NOMO-1 (cell line): Measurements from ENCODE around the gene P2RY6.

Experiments used
- DNase-seq, 2 experiments: peaks; one replicate each; lab custom pipeline; 2025; ENCODE audit not compliant: unreplicated experiment in 2 of 2; lab: John Stamatoyannopoulos, UW

The P2RY6 gene

DNA sequence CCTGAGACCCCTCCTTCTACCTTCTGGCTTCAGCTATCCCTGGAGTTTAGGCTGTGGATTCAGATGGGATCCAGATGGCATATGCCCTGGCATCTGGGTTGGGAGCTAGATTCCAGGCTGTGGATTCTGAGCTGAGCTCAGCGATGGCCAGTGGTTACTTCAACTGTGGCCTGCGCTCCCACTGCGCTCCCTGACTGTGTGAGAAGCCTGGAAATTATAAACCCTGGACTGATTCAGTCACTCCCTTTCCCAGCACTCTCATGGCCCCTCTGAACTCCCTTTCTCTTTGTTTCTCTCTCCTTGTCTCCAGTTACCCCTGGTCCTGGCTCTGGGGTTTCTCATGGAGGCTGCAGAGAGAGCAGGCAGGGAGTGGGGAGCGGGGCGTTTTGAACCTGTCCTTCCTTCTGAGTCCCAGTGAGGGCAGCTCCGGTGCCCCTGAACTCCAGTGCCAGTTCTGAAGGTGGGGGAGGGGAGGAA lies 40.8 kb downstream of the P2RY6 start:
- no peak for DNase-seq

DNA sequence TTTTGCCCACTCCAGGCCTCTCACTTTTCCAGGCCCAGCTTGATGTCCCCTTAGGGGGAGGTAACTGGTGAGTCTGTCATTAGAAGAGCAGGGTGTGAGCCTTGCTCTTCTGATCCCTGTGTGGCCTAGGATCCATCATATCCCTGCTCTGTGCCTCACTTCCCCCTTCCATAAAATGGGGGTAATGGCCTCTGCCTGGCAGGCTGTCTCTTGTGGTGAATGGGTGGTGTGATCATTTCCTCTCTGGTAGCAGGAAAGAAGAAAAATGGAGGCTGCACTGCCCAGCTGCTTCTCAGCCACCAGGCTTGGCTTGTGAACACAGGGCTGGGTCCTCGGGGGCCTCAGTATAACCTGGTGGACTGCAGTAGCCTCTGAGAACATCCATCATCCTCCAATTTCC lies 41.5 kb downstream of the P2RY6 start:
- DNase-seq: peak in 1 of 2 experiments; percentile 31

DNA sequence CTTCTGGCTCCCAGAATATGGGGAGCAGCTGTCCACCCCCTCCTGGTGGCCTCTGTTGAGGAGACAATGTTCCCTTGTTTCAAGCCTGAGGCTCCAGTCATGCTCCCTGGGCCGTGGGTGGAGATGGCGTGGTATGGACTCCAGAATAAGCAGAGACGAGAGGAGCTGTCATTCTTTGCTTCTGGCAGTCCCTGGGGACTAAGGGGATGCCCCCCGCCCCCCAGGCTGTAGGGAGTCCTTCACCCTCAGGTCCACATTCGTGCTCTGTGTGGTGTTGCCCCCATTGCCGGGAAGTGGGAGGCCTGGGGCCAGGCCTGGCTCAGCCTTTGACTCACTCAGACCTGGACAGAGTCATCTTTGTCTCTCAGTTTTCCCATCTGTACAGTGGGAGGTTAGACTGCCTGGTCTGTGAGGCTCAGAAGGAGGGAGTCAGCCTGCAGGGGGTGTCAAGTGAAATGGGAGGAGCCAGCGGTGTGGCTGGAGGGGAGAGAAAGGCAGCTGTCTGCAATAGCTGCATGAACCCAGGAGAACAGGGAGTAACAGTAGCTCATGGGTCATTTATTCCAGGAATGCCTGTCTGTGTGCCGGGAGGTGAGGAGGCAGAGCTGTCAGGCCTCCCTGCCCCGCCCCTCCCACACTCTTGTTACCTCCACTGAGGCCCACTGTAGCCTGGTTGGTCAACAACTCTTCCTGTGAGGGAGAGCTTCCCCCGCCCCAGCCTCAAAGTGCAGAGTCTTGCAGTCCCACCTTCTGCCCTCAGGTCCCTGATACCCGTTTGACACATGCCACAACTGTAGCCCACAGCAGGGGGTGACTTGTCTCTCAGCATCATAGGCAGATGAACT lies 42.2 kb downstream of the P2RY6 start:
- peak in 1 of 2 experiments; percentile 9 for DNase-seq

DNA sequence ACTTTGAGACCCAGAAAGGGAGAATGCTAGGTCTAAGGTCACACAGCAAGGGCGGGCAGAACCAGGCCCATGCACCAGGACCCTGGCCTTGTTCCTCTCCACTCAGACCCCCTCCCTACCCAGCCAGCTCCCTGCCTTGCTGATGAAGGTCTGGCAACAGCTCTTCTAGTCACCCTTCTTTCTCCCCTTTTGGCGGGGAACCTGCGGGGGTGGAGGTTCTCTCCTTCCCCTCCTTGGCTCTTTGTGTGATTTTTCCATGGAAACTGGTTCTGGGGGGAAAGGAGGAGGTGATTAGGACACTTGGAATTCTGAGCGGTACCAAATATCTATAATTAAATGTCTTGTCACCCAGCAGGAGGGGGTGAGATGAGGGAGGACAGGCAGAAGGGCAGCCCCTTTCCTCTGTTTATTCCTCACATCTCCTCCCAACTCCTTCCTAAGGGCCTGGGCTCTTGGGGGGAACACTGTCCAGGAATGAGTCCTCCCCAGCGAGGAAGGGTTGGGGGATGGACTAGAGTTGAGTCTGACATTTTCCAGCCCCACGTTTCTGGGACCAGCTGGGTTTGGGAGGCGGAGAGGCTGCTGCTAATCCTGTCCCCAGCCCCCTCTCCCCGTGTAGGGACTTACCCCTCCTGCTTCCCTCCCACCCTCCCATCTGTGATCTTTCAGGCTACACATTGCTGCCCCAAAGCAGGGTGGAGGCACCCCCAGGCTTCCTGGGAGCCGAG lies 43.3 kb downstream of the P2RY6 start:
- DNase-seq: no peak

DNA sequence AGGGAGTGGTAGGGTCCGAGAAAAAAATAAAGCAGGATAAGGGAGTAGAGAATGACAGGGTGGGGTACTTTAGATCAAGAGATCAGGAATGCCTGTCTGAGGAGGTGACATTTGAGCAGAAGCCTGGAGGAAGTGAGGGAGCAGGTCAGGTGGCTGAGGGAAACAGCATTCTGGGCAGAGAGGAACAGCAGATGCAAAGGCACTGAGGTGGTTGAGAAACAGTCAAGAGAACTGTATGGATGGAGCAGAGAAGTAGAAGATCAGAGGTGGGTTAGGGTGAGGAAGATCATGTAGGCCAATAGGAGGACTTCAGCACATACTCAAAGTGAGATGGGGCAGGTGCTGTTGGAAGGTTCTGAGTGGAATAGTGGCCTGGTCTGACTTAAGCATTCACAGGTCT lies 44.3 kb downstream of the P2RY6 start:
- no peak for DNase-seq

DNA sequence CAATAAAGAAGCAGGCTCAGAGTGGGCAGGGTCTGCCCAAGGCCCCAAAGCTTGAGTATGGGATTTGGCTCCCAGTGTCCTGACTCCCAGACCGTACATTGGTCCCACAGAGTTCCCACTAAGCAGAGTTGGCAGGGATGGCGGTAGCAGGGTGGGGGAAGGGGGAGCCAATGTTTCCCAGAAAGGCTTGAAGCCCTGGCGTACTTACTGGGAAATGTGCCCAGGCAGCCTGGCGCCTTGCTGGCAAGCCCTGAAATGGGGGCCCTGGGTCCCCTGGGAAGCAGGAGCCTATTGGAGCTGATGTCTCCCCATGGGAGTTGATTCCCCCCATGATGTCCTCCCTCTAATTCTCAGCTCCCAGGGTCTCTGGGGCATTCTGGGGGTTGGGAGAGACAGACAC lies 45.2 kb downstream of the P2RY6 start:
- no peak for DNase-seq

DNA sequence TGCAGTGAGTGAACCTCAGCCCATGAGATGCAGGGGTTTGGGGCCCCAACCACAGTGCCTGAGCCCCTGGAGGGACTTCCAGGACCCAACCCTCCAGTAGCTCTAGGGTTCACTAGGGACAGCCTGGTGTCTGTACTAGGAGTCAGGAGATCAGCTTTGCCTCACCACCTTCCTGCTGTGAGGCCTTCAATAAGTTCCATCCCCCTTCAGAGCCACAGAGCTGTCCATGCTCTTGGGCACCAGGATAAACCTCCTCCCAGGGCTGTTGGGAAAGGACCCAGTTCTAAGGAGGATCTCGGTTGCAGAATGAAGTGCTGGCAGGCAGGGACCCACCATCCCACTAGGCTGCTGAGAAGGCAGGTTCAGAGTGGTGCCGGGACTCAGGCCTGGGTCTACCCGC lies 45.7 kb downstream of the P2RY6 start:
- no peak for DNase-seq

DNA sequence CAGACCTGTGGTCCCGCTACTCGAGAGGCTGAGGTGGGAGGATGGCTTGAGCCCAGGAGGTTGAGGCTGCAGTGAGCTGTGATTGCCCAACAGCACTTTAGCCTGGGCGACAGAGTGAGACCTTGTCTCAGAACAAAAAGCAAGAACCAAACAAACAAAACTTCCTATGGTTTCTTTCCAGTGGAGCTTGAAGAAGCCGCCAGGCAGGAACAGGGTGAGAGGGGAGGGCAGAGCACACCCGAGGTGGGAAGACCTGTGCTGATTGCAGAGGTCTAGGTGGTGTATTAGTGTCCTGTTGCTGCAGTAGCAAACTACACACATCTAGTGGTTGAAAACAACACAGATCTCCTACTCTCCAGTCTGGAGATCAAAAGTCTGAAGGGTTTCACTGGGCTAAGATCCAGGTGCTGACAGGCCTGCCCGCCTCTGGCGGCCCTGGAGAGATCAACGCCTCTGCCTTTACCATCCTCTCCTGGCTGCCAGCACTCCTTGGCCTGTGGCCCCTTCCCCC lies 46.4 kb downstream of the P2RY6 start:
- no peak for DNase-seq

DNA sequence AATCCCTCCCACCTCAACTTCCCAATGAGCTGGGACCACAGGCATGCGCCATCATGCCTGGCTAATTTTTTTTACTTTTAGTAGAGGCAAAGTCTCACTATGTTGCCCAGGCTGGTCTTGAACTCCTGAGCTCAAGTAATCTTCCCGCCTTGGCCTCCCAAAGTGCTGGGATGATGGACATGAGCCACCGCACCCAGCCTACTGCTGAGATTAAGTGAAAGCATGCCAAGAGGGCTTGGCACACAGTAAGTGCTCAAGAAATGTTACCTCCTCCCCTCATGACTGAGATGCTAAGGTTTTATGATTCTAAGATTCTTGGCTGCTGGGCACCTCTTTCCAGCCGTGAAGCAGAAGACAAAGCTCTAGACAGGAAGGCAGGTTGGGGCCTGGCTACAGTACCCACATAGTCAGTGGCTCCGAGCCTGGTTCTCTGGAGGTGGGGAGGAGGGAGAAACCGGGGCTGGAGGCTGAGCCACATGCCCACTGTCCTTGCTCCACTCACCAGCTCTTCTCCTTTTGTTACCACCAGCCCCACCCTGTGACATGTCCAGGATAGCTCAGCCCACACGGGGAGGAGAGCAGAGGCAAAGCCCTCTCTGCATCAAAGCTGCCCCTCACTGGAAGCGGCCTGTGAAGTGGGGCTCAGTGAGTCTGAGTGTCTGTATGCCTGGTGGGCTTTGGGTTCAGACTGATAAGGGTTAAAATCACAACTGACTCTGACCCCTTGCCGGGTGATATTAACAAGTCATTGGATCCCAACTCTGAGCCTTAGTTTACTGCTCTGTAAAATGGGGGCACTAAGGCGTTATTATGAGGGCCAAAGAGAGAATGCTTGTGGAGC lies 48.8 kb downstream of the P2RY6 start:
- no peak for DNase-seq

DNA sequence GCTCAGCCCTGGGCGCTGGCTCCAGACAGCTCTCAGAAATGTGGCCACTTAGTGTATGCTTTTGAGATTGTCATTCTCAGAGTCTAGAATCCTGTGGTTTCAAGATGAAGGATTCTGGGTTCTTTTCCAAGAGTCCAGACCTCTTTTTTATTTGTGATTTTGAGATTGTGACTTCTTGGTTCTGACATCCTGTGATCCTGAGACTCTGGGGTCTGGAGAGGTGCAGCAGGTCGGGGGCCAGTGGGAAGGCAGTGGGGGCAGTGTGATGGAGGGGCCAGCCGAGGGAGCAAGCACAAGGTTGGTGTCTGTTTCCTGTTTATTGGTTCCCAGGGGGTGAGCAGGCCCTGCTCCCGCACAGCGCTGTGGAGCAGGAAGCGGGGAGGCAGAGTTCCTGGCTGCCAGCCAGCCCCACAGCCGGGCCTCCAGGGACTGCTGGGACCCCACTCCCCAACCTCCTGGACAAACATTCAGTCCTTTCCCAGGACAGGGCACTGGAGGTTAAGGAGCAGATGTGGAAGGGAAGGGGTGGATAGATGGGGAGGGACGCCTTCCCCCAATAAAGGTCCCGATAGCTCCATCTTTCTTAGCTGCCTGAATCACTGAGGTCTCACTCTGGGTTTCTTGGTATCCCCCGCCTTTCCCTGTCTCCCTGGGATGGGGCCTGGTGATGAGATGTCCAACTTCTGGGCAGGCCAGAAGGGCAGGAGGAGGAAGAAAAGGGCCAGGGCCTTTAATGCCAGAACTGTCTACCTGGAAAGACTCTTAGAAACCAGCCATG lies 49.7 kb downstream of the P2RY6 start:
- no peak for DNase-seq

DNA sequence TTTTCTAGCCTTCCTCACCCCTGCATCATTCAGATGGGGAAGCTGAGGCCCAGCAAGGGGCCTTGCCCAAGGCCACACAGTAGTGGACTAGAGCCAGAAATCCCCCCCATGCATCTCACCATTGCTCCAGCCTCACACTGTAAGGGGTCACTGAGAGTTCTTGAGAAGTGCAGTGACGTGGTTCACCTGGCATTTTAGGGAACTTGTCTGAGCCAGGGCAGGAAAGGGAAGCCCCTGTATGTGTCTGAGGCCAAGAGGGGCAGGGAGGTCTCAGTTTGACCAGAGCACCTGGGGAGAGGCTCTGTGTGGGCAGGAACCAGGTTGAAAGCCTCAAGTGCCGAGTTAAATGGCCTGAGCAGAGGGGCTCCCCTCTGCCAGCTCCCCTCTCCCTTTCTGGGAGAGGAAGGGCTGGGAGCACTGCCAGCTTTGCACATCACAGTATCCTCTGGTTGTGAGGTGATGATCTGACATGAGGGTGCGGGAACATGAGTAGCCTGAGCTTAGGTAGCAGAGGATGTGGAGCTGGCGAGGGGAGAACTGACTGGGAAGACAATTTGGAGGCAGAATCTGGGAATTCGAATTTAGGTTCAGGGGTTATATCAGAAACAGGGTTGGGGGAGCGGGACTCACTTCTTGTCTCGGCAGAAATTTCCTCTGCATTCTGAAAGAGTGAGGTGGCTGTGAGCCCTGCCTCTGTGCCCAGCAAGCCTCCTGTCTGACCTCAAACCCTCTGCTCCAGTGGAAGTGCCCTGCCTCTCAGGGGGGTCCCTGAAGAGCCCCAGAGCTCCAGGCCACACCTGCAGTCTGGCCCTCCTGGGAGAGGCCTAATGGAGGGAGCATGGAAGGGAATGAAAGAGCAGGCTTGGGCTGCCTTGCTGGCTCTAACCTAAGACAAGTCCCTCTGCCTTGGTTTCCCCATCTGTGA lies 50.5 kb downstream of the P2RY6 start:
- no peak for DNase-seq

DNA sequence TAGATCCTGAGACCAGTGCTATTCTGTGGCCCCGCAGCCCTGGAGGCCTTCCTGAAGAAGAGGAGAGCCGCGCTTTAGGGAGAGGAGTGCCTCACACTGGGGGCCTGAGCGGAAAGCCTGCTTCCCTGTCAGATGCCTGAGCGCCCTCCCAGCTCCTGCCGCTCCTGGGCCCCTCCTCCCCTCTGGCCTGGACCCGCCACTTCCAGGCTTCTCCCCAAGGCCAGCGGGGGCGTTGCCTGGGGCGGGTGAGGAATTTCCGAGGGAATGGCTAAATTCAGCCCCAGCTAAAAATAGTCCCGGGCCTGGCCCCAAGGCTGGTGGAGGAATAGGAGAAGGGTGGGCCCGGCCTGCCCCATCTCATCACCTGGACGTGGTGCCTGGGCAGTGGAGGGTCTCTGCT lies 51.3 kb downstream of the P2RY6 start:
- no peak for DNase-seq

DNA sequence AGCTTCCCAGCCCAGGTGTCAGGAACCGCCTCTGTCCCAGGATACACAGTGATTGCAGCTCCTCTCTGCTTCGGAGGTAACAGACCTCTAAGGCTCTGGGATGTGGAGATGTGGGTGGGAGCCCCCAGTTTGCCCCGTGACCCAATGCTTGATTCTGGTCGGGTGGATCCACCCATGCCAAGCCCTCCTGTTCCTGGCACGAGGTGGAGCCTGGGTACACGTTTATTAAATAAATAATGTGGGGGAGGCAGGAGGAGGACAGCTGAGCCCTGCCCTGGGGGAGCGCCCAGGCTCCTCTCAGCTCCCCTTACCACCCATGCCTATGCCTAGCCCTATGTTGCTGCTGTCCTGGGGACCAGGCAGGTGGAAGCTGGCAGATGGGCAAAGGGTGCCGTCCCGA lies 52.0 kb downstream of the P2RY6 start:
- DNase-seq: no peak

DNA sequence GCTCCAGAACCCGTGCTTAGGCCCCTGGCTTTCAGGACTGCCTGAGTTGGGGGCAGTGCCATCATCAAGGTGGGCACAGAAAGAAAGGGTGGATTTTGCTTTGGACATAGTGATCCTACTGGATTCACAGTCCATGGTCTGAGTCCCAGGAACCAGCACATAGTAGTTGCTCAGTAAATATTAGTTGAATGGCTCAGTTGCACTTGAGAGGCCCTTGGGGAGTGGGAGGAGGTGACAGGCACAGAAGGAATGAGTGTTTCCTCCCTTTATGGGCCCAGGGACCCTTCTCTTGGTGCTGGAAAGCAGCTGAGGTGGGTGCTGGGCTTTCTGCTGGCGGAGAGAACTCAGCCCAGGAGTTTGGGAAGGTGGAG lies 52.5 kb downstream of the P2RY6 start:
- DNase-seq: no peak

DNA sequence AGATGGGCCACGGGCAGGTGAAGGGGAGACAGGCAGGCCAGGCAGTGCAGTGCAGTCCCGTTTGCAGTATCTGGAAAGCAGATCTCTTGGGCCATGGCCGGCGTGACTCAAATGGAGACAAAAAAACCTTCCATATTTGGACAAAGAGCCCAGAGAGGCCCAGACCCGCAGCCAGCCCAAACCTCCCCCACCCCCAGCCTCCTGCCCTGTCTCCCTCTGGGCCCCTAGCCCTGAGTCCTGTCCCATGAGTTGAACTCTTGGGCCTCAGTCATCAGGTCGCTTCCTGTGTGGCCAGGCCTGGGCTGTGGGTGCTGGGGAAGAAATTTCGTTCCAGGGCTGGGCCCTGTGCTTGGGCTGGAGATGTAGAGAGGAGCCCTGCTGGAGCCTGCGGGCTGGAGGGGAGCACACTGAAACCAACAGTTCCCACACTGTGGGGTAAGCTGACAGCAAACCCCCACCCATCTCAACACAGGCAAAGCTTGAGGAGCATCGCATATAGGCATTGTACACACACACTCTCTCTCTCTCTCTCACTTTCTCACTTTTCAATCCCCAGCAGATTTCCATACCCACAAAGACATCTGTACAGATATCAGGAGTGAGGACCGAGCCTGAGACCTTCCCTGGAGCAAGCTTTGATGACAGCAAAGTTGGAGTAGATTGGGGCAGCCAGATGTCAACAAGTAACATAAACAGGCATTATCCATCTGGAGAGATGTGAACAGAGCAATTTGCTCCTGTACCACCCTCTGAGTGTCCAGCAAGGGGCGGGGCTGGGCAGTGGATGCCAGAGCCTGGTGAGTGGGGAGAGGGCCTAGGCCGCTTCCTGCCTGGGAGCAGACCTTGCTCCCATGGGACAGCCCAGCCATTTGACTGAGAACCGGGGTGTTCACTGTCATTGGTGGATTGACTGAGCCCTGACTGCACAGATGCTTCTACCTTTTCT lies 53.2 kb downstream of the P2RY6 start:
- DNase-seq: no peak

DNA sequence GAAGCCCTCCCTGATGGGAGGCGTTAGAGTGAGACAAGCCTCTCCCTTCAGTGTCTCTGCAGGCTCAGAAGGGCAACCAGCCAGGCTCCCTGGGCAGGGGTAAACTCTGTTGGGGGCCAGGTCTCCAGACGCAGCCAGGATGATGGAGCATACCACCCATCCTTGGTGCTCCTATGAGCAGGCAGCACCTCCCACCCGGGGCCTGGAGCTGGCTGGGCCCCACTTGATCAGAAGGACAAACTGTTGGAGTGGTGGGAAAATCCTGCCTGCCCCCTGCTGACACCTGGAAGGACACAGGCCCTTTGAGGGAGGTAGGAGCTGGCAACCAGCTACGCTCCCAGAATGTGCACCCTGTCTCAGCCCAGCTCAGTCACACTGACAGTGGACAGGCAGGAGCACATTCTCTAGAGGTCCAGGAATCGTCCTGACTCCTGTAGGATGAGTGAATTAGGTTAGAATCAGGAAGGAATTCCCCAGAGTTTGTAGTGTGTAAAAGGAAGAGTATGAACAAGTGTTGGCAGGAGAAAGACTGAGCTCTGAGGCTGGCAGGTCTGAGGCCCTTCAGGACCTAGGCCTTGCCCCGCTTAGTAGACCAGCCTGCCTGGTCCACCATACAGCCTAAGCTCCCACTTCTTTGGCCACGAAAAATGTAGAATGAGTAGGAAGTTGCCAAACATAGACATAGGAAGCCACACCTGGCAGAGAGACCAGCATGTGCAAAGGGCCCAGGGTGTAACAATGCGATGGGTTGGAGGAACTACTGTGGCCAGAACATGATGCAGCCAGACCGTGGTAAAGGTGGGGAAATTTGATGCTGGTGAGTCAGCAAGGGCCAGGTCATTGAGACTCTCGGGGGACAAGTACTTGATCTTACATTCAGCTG lies 55.0 kb downstream of the P2RY6 start:
- no peak for DNase-seq

DNA sequence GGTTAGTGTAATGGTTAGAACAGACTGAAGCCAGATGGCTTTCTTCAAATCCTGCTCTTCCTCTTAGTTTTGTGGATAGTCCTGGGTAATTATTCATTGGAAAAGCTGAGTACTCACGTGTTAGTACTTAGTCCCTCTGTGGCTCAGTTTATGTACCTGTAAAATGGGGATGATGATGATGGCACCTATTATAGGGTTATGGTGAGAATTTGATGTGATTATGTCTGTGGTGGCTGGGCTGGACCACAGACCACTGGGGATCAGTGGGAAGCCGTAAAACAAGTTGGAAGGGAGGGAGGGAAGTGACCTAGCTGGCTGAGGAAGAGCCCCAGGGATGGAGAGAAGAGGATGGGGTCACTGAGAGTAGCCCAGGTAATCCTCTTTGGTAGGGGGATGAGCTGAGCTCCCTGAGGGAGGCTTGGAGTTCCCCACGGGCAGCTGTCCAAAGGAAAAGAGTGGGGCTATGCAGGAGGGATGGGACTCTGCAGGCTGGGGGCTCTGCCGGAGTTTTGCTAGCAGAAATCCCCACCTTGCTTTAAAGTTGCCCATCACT lies 55.8 kb downstream of the P2RY6 start:
- DNase-seq: no peak
